T-helper 22 cell (primary cell): ENCODE data around the gene PTPRM.

ENCODE experiments used
- DNase-seq: peaks from one replicate; pipeline ENCODE4 v3.0.0-alpha.2; 2020; ENCODE audit warnings: low read depth

The PTPRM gene

GRCh38 chr18:7567474-7568425, 634 bp downstream of the PTPRM start:
- DNase-seq: no peak

GRCh38 chr18:7568426-7568825, 1.3 kb downstream of the PTPRM start:
- DNase-seq: no peak

GRCh38 chr18:7571626-7572025, 4.5 kb downstream of the PTPRM start:
- no peak for DNase-seq

- no peak for DNase-seq
Measured at GRCh38 chr18:7572822-7573221, 5.7 kb downstream of the PTPRM start.

- no peak for DNase-seq
Measured at GRCh38 chr18:7575465-7576028, 8.4 kb downstream of the PTPRM start.

- no peak for DNase-seq
Measured at GRCh38 chr18:7576077-7576476, 9.0 kb downstream of the PTPRM start.

GRCh38 chr18:7576685-7577084, 9.6 kb downstream of the PTPRM start:
- DNase-seq: no peak

GRCh38 chr18:7577706-7578105, 10.6 kb downstream of the PTPRM start:
- DNase-seq: no peak

- no peak for DNase-seq
Measured at GRCh38 chr18:7579176-7579917, 12.2 kb downstream of the PTPRM start.

GRCh38 chr18:7579918-7580542, 12.9 kb downstream of the PTPRM start:
- no peak for DNase-seq

- DNase-seq: no peak
Measured at GRCh38 chr18:7584646-7585275, 17.6 kb downstream of the PTPRM start.

- DNase-seq: no peak
Measured at GRCh38 chr18:7585276-7585670, 18.2 kb downstream of the PTPRM start.

- no peak for DNase-seq
Measured at GRCh38 chr18:7586379-7586778, 19.3 kb downstream of the PTPRM start.

- DNase-seq: no peak
Measured at GRCh38 chr18:7590826-7591560, 23.9 kb downstream of the PTPRM start.

- DNase-seq: no peak
Measured at GRCh38 chr18:7592305-7593071, 25.4 kb downstream of the PTPRM start.

- no peak for DNase-seq
Measured at GRCh38 chr18:7593218-7593819, 26.2 kb downstream of the PTPRM start.

GRCh38 chr18:7596147-7596546, 29.0 kb downstream of the PTPRM start:
- no peak for DNase-seq

GRCh38 chr18:7597500-7597899, 30.4 kb downstream of the PTPRM start:
- no peak for DNase-seq

- DNase-seq: no peak
Measured at GRCh38 chr18:7598167-7599047, 31.3 kb downstream of the PTPRM start.
